Superior temporal gyrus (tissue), 1 donor: Measurements from ENCODE around the gene LOXHD1.

Experiments used
- DNase-seq: peaks from one replicate; pipeline ENCODE4 v3.0.0-alpha.2; 2016; ENCODE audit errors: extremely low spot score

The LOXHD1 gene

GRCh38 chr18:46672062-46672970 is 15.3 kb upstream of the LOXHD1 start:
- DNase-seq = peak; percentile 68

DNA sequence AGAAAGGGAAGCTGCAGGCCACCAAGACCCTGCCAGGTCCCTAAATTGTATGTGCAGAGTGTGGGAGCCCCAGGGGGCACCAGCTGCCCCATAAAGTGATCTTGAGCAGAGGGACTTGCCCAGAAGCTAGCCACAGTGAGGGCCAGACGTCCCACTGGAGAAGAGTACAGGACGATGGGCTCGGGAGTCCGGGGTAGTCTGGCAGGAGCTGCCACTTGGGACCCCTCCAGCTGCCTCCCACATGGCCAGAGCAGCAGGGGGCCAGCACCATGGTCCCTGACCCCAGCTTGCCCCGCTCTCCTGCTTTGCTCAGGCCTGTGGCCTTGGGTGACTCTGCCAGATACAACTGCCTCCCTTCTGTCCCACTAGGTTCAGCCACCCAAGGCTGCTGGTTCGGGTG is 11.7 kb upstream of the LOXHD1 start:
- DNase-seq = no peak

DNA sequence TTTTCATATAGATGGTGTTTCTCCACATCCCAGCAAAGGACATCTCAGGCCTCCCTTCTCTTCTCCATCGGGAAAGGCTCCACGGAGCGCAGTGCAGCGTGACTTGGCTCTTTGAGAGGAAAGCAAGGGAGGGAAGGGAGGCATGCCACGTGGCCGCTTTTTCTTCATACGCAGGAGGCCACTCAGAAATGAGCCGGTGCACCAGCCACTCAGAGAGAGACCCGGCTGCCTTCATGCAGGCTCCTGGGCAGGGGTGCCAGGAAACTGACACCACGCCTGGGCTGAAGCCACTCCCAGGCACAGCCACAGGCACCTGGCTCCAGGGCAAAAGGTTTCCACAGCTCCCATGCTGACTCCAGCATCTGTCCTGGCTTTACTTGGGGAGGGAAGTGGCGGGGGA is 11.1 kb upstream of the LOXHD1 start:
- DNase-seq = no peak

- DNase-seq = no peak
These were observed 6.5 kb upstream of the LOXHD1 start for GRCh38 chr18:46663539-46663938.

- peak; percentile 94 for DNase-seq
These were observed 4.1 kb upstream of the LOXHD1 start for GRCh38 chr18:46660957-46661749.

DNA sequence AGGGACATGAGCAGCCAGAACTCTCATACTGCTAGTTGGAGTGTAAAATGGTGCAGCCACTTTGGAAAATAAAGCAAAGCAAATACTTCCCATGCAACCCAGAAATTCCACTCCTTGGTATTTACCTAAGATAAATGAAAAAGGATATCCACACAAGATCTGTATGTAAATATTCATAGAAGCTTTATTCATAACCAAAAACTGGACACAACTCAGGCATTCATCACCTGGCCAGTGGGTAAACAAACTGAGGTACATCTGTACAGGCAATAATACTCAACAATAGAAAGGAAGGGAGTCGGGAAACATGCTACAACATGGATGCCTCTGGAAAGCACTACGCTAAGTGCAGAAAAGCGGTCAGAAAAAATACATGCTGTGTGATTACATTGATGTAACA is 2.5 kb upstream of the LOXHD1 start:
- no peak for DNase-seq

DNA sequence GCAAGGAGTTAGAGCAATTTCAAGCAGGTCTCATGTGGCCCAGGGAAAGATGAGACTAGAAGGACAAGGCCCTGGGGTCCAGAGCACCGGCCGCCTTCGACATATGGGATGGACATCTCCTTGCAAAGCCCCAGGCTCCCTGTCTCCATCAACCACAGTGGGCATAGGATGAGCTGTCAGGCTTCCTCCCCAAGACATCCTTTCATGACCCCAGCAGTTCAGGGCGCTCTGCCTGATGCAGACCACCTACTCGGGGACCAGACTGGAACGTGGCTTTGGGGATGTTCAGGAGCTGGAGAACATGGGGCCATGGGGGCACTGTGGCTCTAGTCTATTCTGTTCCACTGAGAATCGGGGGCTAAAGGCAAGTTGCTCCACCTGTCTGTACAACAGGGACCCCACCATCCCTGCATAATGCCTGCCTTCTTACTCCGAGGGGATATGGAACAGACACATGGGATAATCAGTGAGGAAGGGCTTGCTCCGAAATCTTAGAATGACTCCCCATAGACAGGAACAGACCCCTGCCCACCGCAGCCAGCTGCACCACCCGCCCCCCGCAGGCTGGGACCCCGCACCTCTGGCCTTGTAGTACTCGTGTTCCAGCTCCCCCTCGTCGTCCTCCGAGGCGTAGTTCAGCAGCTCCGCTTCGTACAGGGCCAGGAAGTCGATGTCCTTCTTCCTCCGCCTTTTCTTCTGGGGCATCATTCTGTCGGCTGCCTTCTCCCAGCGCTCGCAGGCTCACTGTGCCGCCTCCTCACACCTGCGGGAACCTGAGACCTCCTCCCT is 500 bp downstream of the LOXHD1 start:
- DNase-seq = no peak

GRCh38 chr18:46652372-46652771 is 4.6 kb downstream of the LOXHD1 start:
- DNase-seq = no peak

GRCh38 chr18:46650681-46651080 is 6.3 kb downstream of the LOXHD1 start:
- DNase-seq = no peak

- DNase-seq = peak; percentile 40
These were observed 7.8 kb downstream of the LOXHD1 start for GRCh38 chr18:46649071-46649862.

DNA sequence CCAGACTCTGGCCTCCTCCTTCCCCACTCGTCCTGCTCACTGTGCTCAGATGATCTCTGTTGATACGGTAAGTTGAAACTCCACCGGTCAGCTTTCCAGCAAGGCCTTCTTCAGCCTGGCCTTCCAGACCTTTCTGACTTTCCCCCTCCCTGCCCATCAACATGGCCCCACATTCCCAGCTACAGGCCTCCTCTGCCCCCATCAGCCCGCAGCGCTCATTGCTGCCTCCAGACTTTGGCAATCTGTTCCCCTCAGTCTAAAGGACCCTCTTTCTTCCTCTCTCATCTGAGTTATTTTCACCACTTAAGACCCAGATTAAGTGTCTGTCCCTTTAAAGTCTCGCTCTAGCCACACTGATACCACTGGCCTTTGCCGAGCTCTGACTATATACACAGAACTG is 10.6 kb downstream of the LOXHD1 start:
- DNase-seq = no peak

- DNase-seq = no peak
These were observed 14.5 kb downstream of the LOXHD1 start for GRCh38 chr18:46642561-46642960.

DNA sequence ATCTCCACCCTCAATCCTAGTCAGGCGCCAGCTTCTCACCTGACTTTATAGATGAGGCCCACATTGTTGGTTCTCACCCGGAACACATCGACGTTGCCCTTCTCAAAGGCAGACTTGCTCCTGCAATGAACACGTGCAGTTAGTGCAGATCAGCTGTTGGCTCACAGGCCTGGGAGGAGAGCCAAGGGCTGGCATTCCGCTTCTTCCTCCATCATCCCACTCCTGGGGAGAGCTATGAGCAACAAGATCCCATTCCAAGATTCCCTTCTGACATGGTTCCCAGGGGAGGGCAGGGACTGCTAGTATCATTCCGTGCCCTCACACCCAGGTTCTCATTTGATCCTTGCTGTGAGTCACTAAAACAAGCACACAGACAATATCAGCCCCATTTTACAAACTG is 15.1 kb downstream of the LOXHD1 start:
- no peak for DNase-seq

GRCh38 chr18:46639386-46639785 is 17.6 kb downstream of the LOXHD1 start:
- no peak for DNase-seq

- DNase-seq = no peak
These were observed 20.9 kb downstream of the LOXHD1 start for GRCh38 chr18:46636040-46636630.

- peak; percentile 61 for DNase-seq
These were observed 24.5 kb downstream of the LOXHD1 start for GRCh38 chr18:46632401-46633071.

DNA sequence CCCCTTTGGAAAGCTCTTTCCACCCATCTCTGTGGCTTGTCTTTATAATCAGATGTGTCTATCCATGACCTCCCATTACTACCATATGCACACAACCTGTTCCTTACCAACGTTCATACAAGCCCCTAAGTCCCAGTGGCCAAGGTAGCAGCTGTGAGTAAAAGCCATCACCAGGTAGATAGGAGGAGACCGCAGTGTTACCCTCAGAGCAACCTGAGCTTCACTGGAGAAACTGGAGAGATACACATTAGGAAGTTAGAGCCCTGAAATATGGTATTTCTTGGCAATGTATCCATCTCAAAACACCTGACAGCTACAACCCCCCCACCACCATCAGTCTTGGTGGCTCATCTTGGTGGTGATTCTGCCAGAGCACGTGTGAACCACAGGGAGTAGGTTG is 26.0 kb downstream of the LOXHD1 start:
- DNase-seq = no peak

DNA sequence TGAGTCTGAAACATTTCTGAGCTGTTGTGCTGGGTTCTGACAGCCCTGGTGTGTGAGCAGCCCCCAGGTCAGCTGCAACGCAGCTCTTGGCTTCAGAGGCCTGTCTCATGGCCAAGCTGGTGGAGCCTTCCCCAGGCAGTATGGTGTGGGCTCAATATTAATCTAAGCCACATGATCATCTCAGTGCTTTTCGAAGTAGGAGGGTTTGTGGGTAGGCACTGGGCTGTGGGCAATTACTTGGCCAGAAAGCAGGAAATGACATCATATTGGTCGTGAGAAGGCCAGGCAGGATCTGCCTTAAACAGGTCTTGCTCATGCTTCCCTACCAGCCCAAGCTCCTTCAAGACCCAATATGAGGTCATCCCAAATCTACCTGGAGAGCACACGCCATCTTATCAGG is 26.9 kb downstream of the LOXHD1 start:
- DNase-seq = no peak

GRCh38 chr18:46629361-46629760 is 27.7 kb downstream of the LOXHD1 start:
- no peak for DNase-seq

- DNase-seq = no peak
These were observed 28.8 kb downstream of the LOXHD1 start for GRCh38 chr18:46628206-46628605.
